Measurements from ENCODE around the gene CACNA1C. TPM values are rescaled to one million over a fixed set of nuclear protein-coding genes. Genes with fewer than 3 reads are reported as not detected.

CACNA1C gene
- total RNA-seq, 1 experiment from 2014 or later: 1.1 TPM

GRCh38 chr12:2447861-2448260 lies 395.1 kb downstream of the CACNA1C start:
- Histone ChIP-seq H3K23ac (ENCODE audit: insufficient read length, low read depth, low read length) (no peak overlapping the region), H2BK20ac (ENCODE audit: low read depth, low read length, poor library complexity, severe bottlenecking) (no peak overlapping the region), H3K9me3 (ENCODE audit: control insufficient read depth, low read depth, low read length) (no peaks in the 10 kb centered on the region), H3K23me2 (ENCODE audit: insufficient read length, low read depth, low read length, poor library complexity, severe bottlenecking) (no peaks in the 10 kb centered on the region), H3K27me3 (ENCODE audit: insufficient read depth, low read length) (no peaks in the 10 kb centered on the region), H3K9ac (ENCODE audit: extremely low read depth, insufficient read length, low read length) (no peak overlapping the region), H3K27ac (ENCODE audit: insufficient read length, low read depth, low read length) (no peak overlapping the region), H3K18ac (ENCODE audit: insufficient read length, low read depth, low read length) (no peak overlapping the region), H4K91ac (ENCODE audit: insufficient read length, low read depth, low read length) (no peak overlapping the region), H2BK5ac (ENCODE audit: insufficient read length, low read length) (no peak overlapping the region), H2AK5ac (ENCODE audit: insufficient read length, low read length) (no peak overlapping the region), H2BK120ac (ENCODE audit: low read depth, low read length, poor library complexity, severe bottlenecking) (no peak overlapping the region), H3K56ac (ENCODE audit: insufficient read length, low read depth, low read length) (no peak overlapping the region), H4K20me1 (ENCODE audit: control insufficient read depth, insufficient read depth, insufficient read length) (no peaks in the 10 kb centered on the region), H4K5ac (ENCODE audit: insufficient read length, low read depth, low read length) (no peak overlapping the region), H3K4me1 (ENCODE audit: insufficient read depth, low read length) (no peaks in the 10 kb centered on the region), H4K8ac (replicated peaks; ENCODE audit: insufficient read length, low read depth, low read length) (no peak overlapping the region), H2BK15ac (ENCODE audit: low read depth, low read length) (no peak overlapping the region), H3T11ph (ENCODE audit: low read length) (no peak overlapping the region), H3K4ac (ENCODE audit: low read depth, low read length) (no peak overlapping the region), H3K79me2 (ENCODE audit: insufficient read depth, low read length) (no peaks in the 10 kb centered on the region), H3K79me1 (ENCODE audit: insufficient read depth, low read depth, low read length, poor library complexity, severe bottlenecking) (no peaks in the 10 kb centered on the region), H3K4me2 (ENCODE audit: insufficient read depth, insufficient read length, low read length) (no peak overlapping the region), H3K14ac (ENCODE audit: insufficient read depth, low read length) (no peak overlapping the region), H2AFZ (ENCODE audit: low read length) (no peak overlapping the region), H2BK12ac (ENCODE audit: insufficient read length, low read depth, low read length) (no peak overlapping the region)
- Mint-ChIP-seq H3K9me3 (peaks cover 0 to 3% of the 10 kb centered on the region in 2 experiments; a peak in 1 of 5 replicates), H3K4me1 (0 out of 4 replicates have a peak, but pooled peaks cover 0 to 2% of the 10 kb centered on the region in 2 experiments), H3K36me3 (ENCODE audit: insufficient read depth in 1 of 3, low read depth in 3 of 3) (no peaks in the 10 kb centered on the region), H3K27me3 (ENCODE audit: low read depth) (peaks cover 4% of the 10 kb centered on the region), H3K27ac (no peak overlapping the region), H3K4me3 (no peak overlapping the region)
- no peak for DNase-seq
- WGBS (ENCODE audit: extremely low coverage, insufficient read length, low lambda C conversion rate): no CpG with 5 or more reads among the region's 10 CpGs
- no peak for TF ChIP-seq CTCF (conservative IDR thresholded peaks at IDR 0.05)

Data from H9 (cell line).